Erythroblast (primary cell): ENCODE results near the gene NTNG2.

Experiments
- GATA1 ChIP-seq: IDR thresholded peaks from 2 replicates; pipeline ENCODE4 v1.6.1; 2011; ENCODE audit warnings: low read depth, mild to moderate bottlenecking, control low read depth, low read length, moderate library complexity
- POLR2A ChIP-seq: IDR thresholded peaks from 2 replicates; pipeline ENCODE4 v1.6.1; 2011; ENCODE audit warnings: mild to moderate bottlenecking, low read length

DNA sequence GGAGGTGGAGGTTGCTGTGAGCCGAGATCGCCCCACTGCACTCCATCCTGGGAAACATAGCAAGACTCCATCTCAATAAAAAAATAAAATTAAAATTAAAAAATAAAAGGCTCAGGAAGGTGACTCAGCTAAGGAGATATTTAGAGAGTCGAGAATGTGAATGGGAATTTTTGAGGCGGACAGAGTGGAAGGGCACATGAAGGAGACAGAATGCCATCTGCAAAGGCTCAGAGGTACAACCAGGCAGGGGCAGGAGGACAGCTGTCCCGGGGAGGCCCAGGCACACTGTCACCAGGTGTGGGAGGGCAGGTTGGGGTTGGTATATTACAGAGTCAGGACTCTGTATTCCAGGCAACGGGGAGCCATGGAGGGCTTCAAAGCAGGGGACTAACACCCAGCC is 35.5 kb downstream of the NTNG2 start:
- TF ChIP-seq POLR2A = no peak
- TF ChIP-seq GATA1 = no peak
